OCI-LY1 (cell line): ENCODE data around the gene SLC9A8.
"Not testable (repeated sequence)": the region's sequence is repeated elsewhere in the genome, so short reads cannot be mapped to it uniquely, and the experiment has no call there.

Experiments used
- H2AFZ ChIP-seq: fragments of 200-600 bp; sonication (generic), shearing (Covaris generic); 2 replicates; pipeline ENCODE4 v1.6.0; 2014; ENCODE audit warnings: antibody characterized with exemption, mild to moderate bottlenecking, low read length
- H3F3A ChIP-seq: fragments of 200-600 bp; sonication (generic), shearing (Covaris generic); 2 replicates; pipeline ENCODE4 v1.6.0; 2014; ENCODE audit warnings: mild to moderate bottlenecking, antibody characterized with exemption, low read length, moderate library complexity; ENCODE audit not compliant: insufficient read depth
- H3K27ac ChIP-seq: fragments of 200-600 bp; sonication (generic); 2 replicates; pipeline ENCODE4 v1.5.1; 2014; ENCODE audit warnings: low read length, mixed run types, mild to moderate bottlenecking, low read depth; ENCODE audit not compliant: poor library complexity, severe bottlenecking
- H3K27me3 ChIP-seq: fragments of 200-600 bp; sonication (generic); 2 replicates; pipeline ENCODE4 v1.6.0; 2014; ENCODE audit warnings: antibody characterized with exemption, mild to moderate bottlenecking, low read length, moderate library complexity; ENCODE audit not compliant: insufficient read depth
- H3K36me3 ChIP-seq: fragments of 200-600 bp; sonication (generic); 2 replicates; pipeline ENCODE4 v1.6.1; 2014; ENCODE audit warnings: mild to moderate bottlenecking, antibody characterized with exemption, low read length, moderate library complexity, mixed read lengths; ENCODE audit not compliant: insufficient read depth
- H3K4me1 ChIP-seq: fragments of 200-600 bp; sonication (generic); 2 replicates; pipeline ENCODE4 v1.5.1; 2014; ENCODE audit warnings: mild to moderate bottlenecking, low read length, moderate library complexity; ENCODE audit not compliant: insufficient read depth, severe bottlenecking
- H3K4me2 ChIP-seq: fragments of 200-600 bp; sonication (generic), shearing (Covaris generic); 2 replicates; pipeline ENCODE4 v1.6.1; 2014; ENCODE audit warnings: low read length
- H3K4me3 ChIP-seq: fragments of 200-600 bp; sonication (generic); 2 replicates; pipeline ENCODE4 v1.5.1; 2014; ENCODE audit warnings: low read length, low read depth, mild to moderate bottlenecking, mixed read lengths; ENCODE audit not compliant: poor library complexity, severe bottlenecking
- H3K79me2 ChIP-seq: fragments of 200-600 bp; shearing (Covaris generic); 2 replicates; pipeline ENCODE4 v1.6.1; 2016; ENCODE audit warnings: mixed run types, low read length, mixed read lengths; ENCODE audit not compliant: insufficient read depth
- H3K9ac ChIP-seq: fragments of 200-600 bp; sonication (generic), shearing (Covaris generic); 2 replicates; pipeline ENCODE4 v1.6.1; 2014; ENCODE audit warnings: mild to moderate bottlenecking, low read length, mixed read lengths
- H3K9me2 ChIP-seq: fragments of 200-600 bp; sonication (generic), shearing (Covaris generic); 2 replicates; pipeline ENCODE4 v1.6.1; 2014; ENCODE audit warnings: low read depth, mild to moderate bottlenecking, low read length, mixed read lengths
- H3K9me3 ChIP-seq: fragments of 200-600 bp; shearing (Covaris generic); 2 replicates; pipeline ENCODE4 v1.6.1; 2014; ENCODE audit warnings: low read length, mixed read lengths
- H4K20me1 ChIP-seq: fragments of 200-600 bp; sonication (generic), shearing (Covaris generic); 2 replicates; pipeline ENCODE4 v1.6.0; 2016; ENCODE audit warnings: mild to moderate bottlenecking, low read length; ENCODE audit not compliant: insufficient read depth
- EZH2 ChIP-seq: fragments of 200-600 bp; sonication (generic), shearing (Covaris generic); IDR thresholded peaks from 2 replicates; pipeline ENCODE4 v1.8.0; 2017; ENCODE audit warnings: borderline replicate concordance, mixed run types, mild to moderate bottlenecking, antibody characterized with exemption, low read length, moderate library complexity, mixed read lengths
- TF ChIP-seq, protein P1 (sequence below): fragments of 200-600 bp; sonication (generic), shearing (Covaris generic); IDR thresholded peaks from 2 replicates; pipeline ENCODE4 v1.5.1; 2017; ENCODE audit warnings: mild to moderate bottlenecking, antibody characterized with exemption, low read length, moderate library complexity, mixed read lengths

SLC9A8 gene

DNA sequence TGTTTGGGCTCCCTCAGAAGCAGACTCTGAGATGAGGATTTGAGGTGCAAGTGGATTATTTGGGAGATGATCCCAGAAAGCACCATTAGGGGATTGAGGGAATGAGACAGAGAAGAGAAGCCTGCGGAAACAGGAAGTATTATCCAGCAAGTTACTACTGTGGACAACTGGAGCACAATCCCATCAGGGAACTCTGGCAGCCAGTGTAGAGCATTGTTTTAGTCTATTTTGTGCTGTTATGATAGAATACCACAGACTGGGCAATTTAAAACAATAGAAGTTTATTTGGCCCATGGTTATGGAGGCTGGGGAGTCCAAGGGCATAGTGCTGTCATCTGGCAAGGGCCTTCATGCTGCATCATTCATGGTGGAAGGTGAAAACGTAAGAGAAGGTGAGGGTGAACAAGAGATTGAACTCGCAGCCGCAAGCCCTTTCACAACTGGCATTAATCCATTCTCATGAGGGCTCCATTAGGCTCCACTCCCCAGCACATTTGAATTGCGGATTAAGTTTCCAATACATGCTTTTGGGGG lies 43.5 kb upstream of the SLC9A8 start:
- Histone ChIP-seq H3K4me2 (no peak overlapping the region), H3K9me2 (no peaks in the 10 kb centered on the region), H3F3A (no peaks in the 10 kb centered on the region), H3K4me1 (peaks cover 6% of the 10 kb centered on the region), H3K79me2 (no peaks in the 10 kb centered on the region), H2AFZ (no peak overlapping the region), H3K27ac (no peak overlapping the region), H3K4me3 (no peak overlapping the region), H3K36me3 (no peaks in the 10 kb centered on the region), H3K27me3 (peaks cover 6% of the 10 kb centered on the region; the same call in 1 of the 2 replicates), H3K9ac (no peak overlapping the region), H3K9me3 (no peaks in the 10 kb centered on the region), H4K20me1 (no peaks in the 10 kb centered on the region)
- TF ChIP-seq EZH2: no peak
- TF ChIP-seq, protein P1, sequence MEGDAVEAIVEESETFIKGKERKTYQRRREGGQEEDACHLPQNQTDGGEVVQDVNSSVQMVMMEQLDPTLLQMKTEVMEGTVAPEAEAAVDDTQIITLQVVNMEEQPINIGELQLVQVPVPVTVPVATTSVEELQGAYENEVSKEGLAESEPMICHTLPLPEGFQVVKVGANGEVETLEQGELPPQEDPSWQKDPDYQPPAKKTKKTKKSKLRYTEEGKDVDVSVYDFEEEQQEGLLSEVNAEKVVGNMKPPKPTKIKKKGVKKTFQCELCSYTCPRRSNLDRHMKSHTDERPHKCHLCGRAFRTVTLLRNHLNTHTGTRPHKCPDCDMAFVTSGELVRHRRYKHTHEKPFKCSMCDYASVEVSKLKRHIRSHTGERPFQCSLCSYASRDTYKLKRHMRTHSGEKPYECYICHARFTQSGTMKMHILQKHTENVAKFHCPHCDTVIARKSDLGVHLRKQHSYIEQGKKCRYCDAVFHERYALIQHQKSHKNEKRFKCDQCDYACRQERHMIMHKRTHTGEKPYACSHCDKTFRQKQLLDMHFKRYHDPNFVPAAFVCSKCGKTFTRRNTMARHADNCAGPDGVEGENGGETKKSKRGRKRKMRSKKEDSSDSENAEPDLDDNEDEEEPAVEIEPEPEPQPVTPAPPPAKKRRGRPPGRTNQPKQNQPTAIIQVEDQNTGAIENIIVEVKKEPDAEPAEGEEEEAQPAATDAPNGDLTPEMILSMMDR: no peak

DNA sequence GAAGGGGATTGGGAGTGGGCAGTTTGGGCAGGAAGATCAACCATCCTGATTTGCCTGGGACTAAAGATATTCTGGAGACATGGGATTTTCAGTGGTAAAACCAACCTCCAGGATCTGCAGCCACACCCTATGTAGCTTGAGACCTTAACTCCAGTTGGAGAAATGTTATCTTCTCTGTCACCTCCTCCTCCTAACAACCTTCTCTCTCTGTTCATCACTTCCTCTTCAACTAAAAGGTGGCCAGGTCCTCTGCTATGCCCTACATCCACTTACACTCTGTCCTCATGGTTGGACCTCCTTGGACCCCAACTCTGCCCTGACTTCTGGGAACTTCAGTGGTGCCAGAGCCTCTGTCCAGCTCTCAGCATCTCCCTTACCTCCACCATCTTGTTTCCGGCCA lies 42.0 kb upstream of the SLC9A8 start:
- Histone ChIP-seq H3K79me2 (no peaks in the 10 kb centered on the region), H3K9me2 (no peaks in the 10 kb centered on the region), H3K36me3 (no peaks in the 10 kb centered on the region), H4K20me1 (no peaks in the 10 kb centered on the region), H3K4me2 (no peak overlapping the region), H3K9ac (no peak overlapping the region), H3K27me3 (peaks cover 6% of the 10 kb centered on the region; the same call in 1 of the 2 replicates), H3K27ac (no peak overlapping the region), H3F3A (no peaks in the 10 kb centered on the region), H3K9me3 (no peaks in the 10 kb centered on the region), H3K4me1 (peaks cover 6% of the 10 kb centered on the region), H3K4me3 (no peak overlapping the region), H2AFZ (no peak overlapping the region)
- TF ChIP-seq, protein P1: no peak
- TF ChIP-seq EZH2: no peak

DNA sequence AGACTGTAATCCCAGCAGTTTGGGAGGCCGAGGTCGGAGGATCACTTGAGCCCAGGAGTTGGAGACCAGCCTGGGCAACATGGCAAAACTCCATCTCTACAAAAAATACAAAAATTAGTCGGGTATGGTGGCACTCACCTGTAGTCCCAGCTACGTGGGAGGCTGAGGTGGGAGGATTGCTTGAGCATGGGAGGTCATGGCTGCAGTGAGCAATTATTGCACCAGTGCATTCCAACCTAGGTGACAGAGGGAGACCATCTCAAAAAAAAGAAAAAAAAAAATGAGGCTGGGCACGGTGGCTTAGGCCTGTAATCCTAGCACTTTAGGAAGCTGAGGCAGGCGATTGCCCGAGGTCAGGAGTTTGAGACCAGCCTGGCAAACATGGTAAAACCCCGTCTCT lies 38.4 kb upstream of the SLC9A8 start:
- H3K9me2 ChIP-seq, H3K79me2 ChIP-seq, H3K36me3 ChIP-seq, H3F3A ChIP-seq, H2AFZ ChIP-seq, H3K4me1 ChIP-seq, H3K4me2 ChIP-seq, H3K9ac ChIP-seq, H3K9me3 ChIP-seq, H3K27ac ChIP-seq, H4K20me1 ChIP-seq, H3K27me3 ChIP-seq, H3K4me3 ChIP-seq: not testable (repeated sequence)

DNA sequence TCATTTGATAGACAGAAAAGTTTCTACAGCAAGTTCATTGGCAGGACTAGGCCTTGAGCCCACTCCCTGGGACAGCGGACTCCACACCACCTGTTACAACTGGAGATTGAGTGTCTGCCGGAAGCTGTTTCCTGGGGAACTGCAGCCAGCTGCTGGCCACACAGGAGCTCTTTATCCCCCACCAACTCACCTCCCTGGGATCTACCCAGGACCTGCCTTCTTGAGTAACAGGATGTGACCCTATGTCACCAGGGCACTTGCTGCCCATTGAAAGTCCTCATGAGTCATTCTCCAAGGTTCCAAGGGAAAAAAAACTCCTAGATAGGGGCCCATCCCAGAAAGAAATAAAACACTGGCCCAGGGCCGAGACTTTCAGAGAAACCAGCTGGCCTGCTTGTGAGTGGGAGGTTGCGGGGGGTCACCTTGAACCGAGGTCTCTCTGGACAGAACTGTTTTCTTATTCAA lies 37.4 kb upstream of the SLC9A8 start:
- no peak for TF ChIP-seq EZH2
- TF ChIP-seq, protein P1: no peak
- H3K36me3 ChIP-seq: no peaks in the 10 kb centered on the region
- no peak overlapping the region for H2AFZ ChIP-seq
- no peaks in the 10 kb centered on the region for H3K79me2 ChIP-seq
- no peak overlapping the region for H3K4me2 ChIP-seq
- H3K27ac ChIP-seq: no peak overlapping the region
- H3K27me3 ChIP-seq: no peaks in the 10 kb centered on the region
- no peaks in the 10 kb centered on the region for H3F3A ChIP-seq
- no peak overlapping the region for H3K9ac ChIP-seq
- no peaks in the 10 kb centered on the region for H3K9me2 ChIP-seq
- H3K9me3 ChIP-seq: no peaks in the 10 kb centered on the region
- H3K4me1 ChIP-seq: peaks cover 7% of the 10 kb centered on the region
- no peak overlapping the region for H3K4me3 ChIP-seq
- no peaks in the 10 kb centered on the region for H4K20me1 ChIP-seq
